H1 (cell line): Measurements from ENCODE around the gene KIAA0513. TPM values are rescaled to one million over a fixed set of nuclear protein-coding genes. Genes with fewer than 3 reads are reported as not detected.

Experiments used
- ATF3 ChIP-seq: IDR thresholded peaks from 2 replicates; pipeline ENCODE4 v1.6.1; 2011; ENCODE audit warnings: low read depth, mild to moderate bottlenecking, low read length; ENCODE audit not compliant: insufficient read depth
- CREB1 ChIP-seq: IDR thresholded peaks from 2 replicates; pipeline ENCODE4 v1.6.1; 2012; ENCODE audit warnings: inconsistent platforms
- KDM5A ChIP-seq: fragments of 200-600 bp; IDR thresholded peaks from 2 replicates; pipeline ENCODE4 v1.7.1; 2012; ENCODE audit warnings: mild to moderate bottlenecking, low read length, inconsistent platforms, mixed read lengths
- MAX ChIP-seq: IDR thresholded peaks from 2 replicates; pipeline ENCODE4 v1.6.1; 2012; ENCODE audit warnings: inconsistent platforms
- POU5F1 ChIP-seq: IDR thresholded peaks from 2 replicates; pipeline ENCODE4 v1.6.1; 2011; ENCODE audit warnings: low read depth, mild to moderate bottlenecking, low read length, moderate library complexity
- SP4 ChIP-seq: IDR thresholded peaks from 2 replicates; pipeline ENCODE4 v1.6.1; 2012; ENCODE audit warnings: low read length, inconsistent platforms
- polyA plus RNA-seq, 7 experiments: library from polyadenylated mRNA; depleted of rRNA in 3 of 7; stranded (reverse) in 5 of 7; unstranded in 2 of 7; fragments of >200 nt in 5 of 7; fragments of 200-250 nt in 2 of 7; gene quantifications; 1 replicate in 5 of 7; 2 replicates in 1 of 7; 4 replicates in 1 of 7; pipeline versions ENCODE4 v1.2.1 to v1.2.3, GENCODE V29; 2011 to 2013; ENCODE audit warnings: missing spikeins in 2 of 7, mixed read lengths in 2 of 7
- total RNA-seq: library from RNA; stranded (reverse); fragmentation: NEBNext Ultra II Directional; extraction: Animal tissue kit (Norgen Biotek cat#: 25700); gene quantifications from 2 replicates; pipeline ENCODE4 v1.2.1, GENCODE V29; 2021

KIAA0513 gene
- total and polyA plus RNA-seq, 2 of the 8 experiments (the other 6 are each of a cell fraction or from before 2014, with no cell fraction given), result 2.1 to 6.1 TPM

GRCh38 chr16:85072076-85072860, 44.7 kb downstream of the KIAA0513 start (continued):
- TF ChIP-seq ATF3 (no peak), SP4 (no peak), POU5F1 (no peak), MAX (no peak), CREB1 (no peak), KDM5A (no peak)
- TF ChIP-seq, all 59 proteins: peak for 0
